ENCODE data around the gene WDR17.

WDR17 gene

DNA sequence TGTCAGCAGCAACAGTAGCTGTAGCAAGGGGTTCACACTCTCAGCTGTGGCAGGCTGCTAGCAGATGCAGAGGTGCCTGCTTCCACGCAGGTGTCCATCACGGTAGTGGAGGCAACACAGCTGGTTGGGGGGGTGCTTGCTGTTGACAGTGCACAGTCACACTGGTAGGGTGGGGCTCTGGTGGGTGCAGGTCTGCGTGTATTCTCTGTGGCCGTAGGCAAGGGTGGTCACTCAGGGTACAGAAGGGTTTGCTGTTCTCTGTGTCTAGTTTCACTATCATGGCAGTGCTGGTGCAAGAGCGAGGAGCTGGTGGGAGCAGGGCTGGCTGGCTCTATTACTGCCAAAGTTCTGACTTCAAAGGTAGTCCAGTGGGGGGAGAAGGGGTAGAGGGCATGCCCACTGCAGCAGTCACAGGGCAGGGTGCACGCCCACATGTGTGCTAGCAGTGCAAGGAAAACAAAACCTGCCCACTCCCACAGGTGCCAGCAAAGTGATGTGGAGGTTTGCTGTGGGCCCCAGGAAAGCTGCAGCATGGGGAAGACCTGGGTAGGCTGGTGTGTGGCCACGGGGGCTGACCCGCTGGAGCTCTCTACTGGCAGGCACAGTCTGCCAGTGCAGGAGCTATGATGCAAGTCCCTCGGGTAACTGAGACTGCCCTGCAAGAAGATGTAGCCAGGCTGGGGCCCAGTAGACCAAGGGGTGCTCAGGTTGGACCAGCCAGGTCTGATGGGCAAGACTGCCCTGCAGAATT is 21.6 kb upstream of the WDR17 start:
- no peak for DNase-seq (ENCODE audit: extremely low spot score)
- CTCF ChIA-PET: no interaction called here
- POLR2A ChIA-PET: no interaction called here
- no peak for TF ChIP-seq ELF4 (IDR thresholded peaks at IDR 0.05)
- no peak for TF ChIP-seq TARDBP (IDR thresholded peaks at IDR 0.05)
- no peak for TF ChIP-seq FOXA1 (IDR thresholded peaks at IDR 0.05)
- TF ChIP-seq, protein P1, sequence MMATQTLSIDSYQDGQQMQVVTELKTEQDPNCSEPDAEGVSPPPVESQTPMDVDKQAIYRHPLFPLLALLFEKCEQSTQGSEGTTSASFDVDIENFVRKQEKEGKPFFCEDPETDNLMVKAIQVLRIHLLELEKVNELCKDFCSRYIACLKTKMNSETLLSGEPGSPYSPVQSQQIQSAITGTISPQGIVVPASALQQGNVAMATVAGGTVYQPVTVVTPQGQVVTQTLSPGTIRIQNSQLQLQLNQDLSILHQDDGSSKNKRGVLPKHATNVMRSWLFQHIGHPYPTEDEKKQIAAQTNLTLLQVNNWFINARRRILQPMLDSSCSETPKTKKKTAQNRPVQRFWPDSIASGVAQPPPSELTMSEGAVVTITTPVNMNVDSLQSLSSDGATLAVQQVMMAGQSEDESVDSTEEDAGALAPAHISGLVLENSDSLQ (IDR thresholded peaks at IDR 0.05): no peak

DNA sequence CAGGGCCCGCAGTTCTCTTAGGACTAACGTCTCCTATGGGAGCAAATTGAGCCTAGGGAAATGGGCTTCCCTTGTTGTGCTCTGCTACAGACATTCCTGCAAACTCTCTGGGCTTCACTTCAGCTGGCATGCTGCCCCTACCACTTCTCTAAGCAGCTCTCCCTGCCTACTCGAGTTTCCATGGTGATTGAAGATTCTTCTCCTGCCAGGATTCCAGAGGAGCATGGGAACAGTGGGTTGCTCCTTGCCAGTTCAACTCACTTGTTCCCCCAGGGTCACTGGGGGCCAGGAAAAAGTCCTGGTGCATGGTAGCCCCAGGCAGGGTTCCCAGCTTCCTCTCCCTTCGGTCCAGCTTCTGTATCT is 21.1 kb upstream of the WDR17 start:
- no peak for DNase-seq (ENCODE audit: extremely low spot score)
- ChIA-PET POLR2A (no interaction called here), CTCF (no interaction called here)
- no peak for TF ChIP-seq BHLHE40 (IDR thresholded peaks at IDR 0.05; ENCODE audit: borderline replicate concordance)

DNA sequence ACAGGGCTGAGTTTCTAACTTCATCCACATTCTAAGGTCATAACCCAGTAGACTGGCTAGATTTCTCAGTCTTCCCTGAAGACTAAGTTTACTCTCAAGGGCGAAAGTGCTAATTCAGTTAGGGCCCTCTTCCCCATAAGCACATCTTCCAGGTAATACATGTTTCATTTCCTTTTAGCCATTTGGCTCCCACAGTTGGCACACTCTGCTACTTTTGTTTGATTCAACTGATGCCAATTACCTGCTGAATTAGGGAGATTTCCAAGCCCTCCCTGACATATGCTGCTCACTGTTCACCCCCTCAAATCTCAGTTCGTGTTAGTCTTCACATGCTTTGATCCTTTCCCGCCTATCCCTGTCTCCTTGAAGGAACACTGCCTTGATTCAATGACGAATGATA is 17.0 kb upstream of the WDR17 start:
- POLR2A ChIA-PET: no interaction called here
- CTCF ChIA-PET: no interaction called here
- no peak for DNase-seq (ENCODE audit: extremely low spot score)
- no peak for TF ChIP-seq SP1 (IDR thresholded peaks at IDR 0.05)

DNA sequence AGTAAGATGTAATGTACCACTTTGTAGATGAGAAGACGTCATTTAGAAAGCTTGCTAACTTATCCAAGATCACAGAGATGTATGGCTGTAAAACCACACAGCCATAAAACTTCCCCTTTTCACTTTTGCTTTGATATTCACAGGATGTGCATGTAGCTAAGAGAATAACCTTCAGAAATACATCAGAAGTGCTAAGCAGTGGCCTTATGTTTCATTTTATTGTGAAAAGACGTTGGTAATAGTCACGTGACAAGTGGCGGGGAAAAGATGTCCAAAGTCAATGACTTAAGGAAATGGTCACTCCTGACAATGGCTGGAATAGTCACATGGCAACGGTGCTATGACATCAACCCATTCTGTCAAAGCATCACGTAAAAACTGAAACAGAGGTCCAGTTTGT is 12.9 kb upstream of the WDR17 start:
- TF ChIP-seq ARNT (IDR thresholded peaks at IDR 0.05) (no peak), L3MBTL2 (conservative IDR thresholded peaks at IDR 0.05) (no peak), HDGF (IDR thresholded peaks at IDR 0.05; ENCODE audit: borderline replicate concordance) (no peak), SUZ12 (IDR thresholded peaks at IDR 0.05) (no peak), NFRKB (IDR thresholded peaks at IDR 0.05) (no peak), FOXA1 (IDR thresholded peaks at IDR 0.05) (no peak), TARDBP (IDR thresholded peaks at IDR 0.05) (no peak), ZNF384 (IDR thresholded peaks at IDR 0.05) (no peak), FOXK2 (IDR thresholded peaks at IDR 0.05) (no peak), CTBP1 (IDR thresholded peaks at IDR 0.05; ENCODE audit: borderline replicate concordance) (no peak), ELF4 (IDR thresholded peaks at IDR 0.05) (no peak), FOXM1 (IDR thresholded peaks at IDR 0.05; ENCODE audit: borderline replicate concordance) (no peak), SP1 (IDR thresholded peaks at IDR 0.05) (no peak), LEF1 (IDR thresholded peaks at IDR 0.05; ENCODE audit: borderline replicate concordance) (no peak), BHLHE40 (IDR thresholded peaks at IDR 0.05; ENCODE audit: borderline replicate concordance) (no peak)
- TF ChIP-seq, protein P1 (IDR thresholded peaks at IDR 0.05): no peak
- CTCF ChIA-PET: no interaction called here
- DNase-seq (ENCODE audit: extremely low spot score): no peak
- POLR2A ChIA-PET: no interaction called here

DNA sequence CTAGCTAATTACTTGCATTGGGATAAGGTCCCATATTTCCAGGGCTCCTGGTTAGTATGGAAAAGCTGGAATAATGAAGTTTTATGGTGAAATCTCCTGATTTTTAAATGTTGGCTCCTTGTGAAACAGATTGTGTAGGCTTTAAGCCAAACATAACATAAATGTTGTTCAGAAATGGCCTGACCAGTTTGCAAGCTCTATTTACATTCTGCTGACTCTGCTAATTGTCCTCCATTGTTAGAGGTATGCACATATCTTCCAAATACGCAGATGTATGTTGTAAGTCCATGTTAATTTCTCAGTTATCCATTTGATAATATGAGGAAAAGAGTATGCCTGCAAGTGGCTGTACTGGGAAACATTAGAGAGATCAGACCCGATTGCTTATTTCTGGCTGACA is 11.9 kb upstream of the WDR17 start:
- POLR2A ChIA-PET: no interaction called here
- CTCF ChIA-PET: no interaction called here
- TF ChIP-seq FOXA1 (IDR thresholded peaks at IDR 0.05) (no peak), L3MBTL2 (conservative IDR thresholded peaks at IDR 0.05) (no peak), SP1 (IDR thresholded peaks at IDR 0.05) (no peak), FOXK2 (IDR thresholded peaks at IDR 0.05) (no peak), TARDBP (IDR thresholded peaks at IDR 0.05) (no peak), ELF4 (IDR thresholded peaks at IDR 0.05) (no peak), FOXM1 (IDR thresholded peaks at IDR 0.05; ENCODE audit: borderline replicate concordance) (no peak), NFRKB (IDR thresholded peaks at IDR 0.05) (no peak), ARNT (IDR thresholded peaks at IDR 0.05) (no peak), HDGF (IDR thresholded peaks at IDR 0.05; ENCODE audit: borderline replicate concordance) (no peak), SUZ12 (IDR thresholded peaks at IDR 0.05) (no peak), BHLHE40 (IDR thresholded peaks at IDR 0.05; ENCODE audit: borderline replicate concordance) (no peak), ZNF384 (IDR thresholded peaks at IDR 0.05) (no peak), CTBP1 (IDR thresholded peaks at IDR 0.05; ENCODE audit: borderline replicate concordance) (no peak), LEF1 (IDR thresholded peaks at IDR 0.05; ENCODE audit: borderline replicate concordance) (no peak)
- TF ChIP-seq, protein P1 (IDR thresholded peaks at IDR 0.05): no peak
- DNase-seq (ENCODE audit: extremely low spot score): no peak

DNA sequence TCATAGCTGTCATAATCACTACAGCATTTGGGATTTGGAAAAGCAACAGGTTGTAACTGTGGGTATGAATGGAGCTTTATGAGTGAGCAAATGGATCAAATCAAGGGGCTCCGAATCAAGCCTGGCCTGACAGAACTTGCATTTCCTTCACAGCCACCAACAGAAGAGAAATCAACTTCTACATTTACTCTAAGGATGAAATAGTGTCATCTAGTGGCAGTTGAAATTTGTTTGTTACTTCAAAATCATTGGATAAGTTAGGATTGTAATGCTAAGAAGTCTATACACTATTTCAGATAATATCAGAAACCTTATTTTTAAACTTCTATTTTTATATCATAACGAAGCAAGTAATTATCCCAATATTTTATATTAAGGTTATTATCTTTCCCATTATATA is 10.7 kb upstream of the WDR17 start:
- ChIA-PET CTCF (interaction anchor here (0.7 kb wide), 1 partner anchor 291 kb away, joined by 3 read pairs; no protein-coding TSS in a partner anchor), POLR2A (no interaction called here)
- TF ChIP-seq L3MBTL2 (conservative IDR thresholded peaks at IDR 0.05): no peak
- TF ChIP-seq TARDBP (IDR thresholded peaks at IDR 0.05): no peak
- TF ChIP-seq, protein P1 (IDR thresholded peaks at IDR 0.05): no peak
- TF ChIP-seq BHLHE40 (IDR thresholded peaks at IDR 0.05; ENCODE audit: borderline replicate concordance): no peak
- TF ChIP-seq ZNF384 (IDR thresholded peaks at IDR 0.05): no peak
- no peak for TF ChIP-seq HDGF (IDR thresholded peaks at IDR 0.05; ENCODE audit: borderline replicate concordance)
- no peak for TF ChIP-seq CTBP1 (IDR thresholded peaks at IDR 0.05; ENCODE audit: borderline replicate concordance)
- no peak for TF ChIP-seq SP1 (IDR thresholded peaks at IDR 0.05)
- no peak for DNase-seq (ENCODE audit: extremely low spot score)

Measured in HEK293T (cell line).